Measurements from ENCODE around the gene M1AP.

The M1AP gene

GRCh38 chr2:74548900-74549826 lies 99.0 kb downstream of the M1AP start:
- in situ Hi-C loops (cut with MboI; ENCODE audit: low sequenced_read_pairs, unreplicated experiment) = no loop called here
- TF ChIP-seq, protein P1, sequence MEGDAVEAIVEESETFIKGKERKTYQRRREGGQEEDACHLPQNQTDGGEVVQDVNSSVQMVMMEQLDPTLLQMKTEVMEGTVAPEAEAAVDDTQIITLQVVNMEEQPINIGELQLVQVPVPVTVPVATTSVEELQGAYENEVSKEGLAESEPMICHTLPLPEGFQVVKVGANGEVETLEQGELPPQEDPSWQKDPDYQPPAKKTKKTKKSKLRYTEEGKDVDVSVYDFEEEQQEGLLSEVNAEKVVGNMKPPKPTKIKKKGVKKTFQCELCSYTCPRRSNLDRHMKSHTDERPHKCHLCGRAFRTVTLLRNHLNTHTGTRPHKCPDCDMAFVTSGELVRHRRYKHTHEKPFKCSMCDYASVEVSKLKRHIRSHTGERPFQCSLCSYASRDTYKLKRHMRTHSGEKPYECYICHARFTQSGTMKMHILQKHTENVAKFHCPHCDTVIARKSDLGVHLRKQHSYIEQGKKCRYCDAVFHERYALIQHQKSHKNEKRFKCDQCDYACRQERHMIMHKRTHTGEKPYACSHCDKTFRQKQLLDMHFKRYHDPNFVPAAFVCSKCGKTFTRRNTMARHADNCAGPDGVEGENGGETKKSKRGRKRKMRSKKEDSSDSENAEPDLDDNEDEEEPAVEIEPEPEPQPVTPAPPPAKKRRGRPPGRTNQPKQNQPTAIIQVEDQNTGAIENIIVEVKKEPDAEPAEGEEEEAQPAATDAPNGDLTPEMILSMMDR (IDR thresholded peaks at IDR 0.05; ENCODE audit: borderline replicate concordance, control extremely low read depth, extremely low read depth, insufficient read depth, missing control alignments) = no peak
- DNase-seq (ENCODE audit: low spot score) = peak; percentile 88

GRCh38 chr2:74548285-74548899 lies 99.7 kb downstream of the M1AP start:
- in situ Hi-C loops (cut with MboI; ENCODE audit: low sequenced_read_pairs, unreplicated experiment) = no loop called here
- no peak for DNase-seq (ENCODE audit: low spot score)
- TF ChIP-seq, protein P1 (IDR thresholded peaks at IDR 0.05; ENCODE audit: borderline replicate concordance, control extremely low read depth, extremely low read depth, insufficient read depth, missing control alignments) = no peak

- TF ChIP-seq, protein P1 (IDR thresholded peaks at IDR 0.05; ENCODE audit: borderline replicate concordance, control extremely low read depth, extremely low read depth, insufficient read depth, missing control alignments) = no peak
- in situ Hi-C loops (cut with MboI; ENCODE audit: low sequenced_read_pairs, unreplicated experiment) = no loop called here
- no peak for DNase-seq (ENCODE audit: low spot score)
Measured at GRCh38 chr2:74546004-74546403, 102.1 kb downstream of the M1AP start.

- in situ Hi-C loops (cut with MboI; ENCODE audit: low sequenced_read_pairs, unreplicated experiment) = no loop called here
- TF ChIP-seq, protein P1 (IDR thresholded peaks at IDR 0.05; ENCODE audit: borderline replicate concordance, control extremely low read depth, extremely low read depth, insufficient read depth, missing control alignments) = peak; percentile 23
- no peak for DNase-seq (ENCODE audit: low spot score)
Measured at GRCh38 chr2:74544634-74545033, 103.5 kb downstream of the M1AP start.

DNA sequence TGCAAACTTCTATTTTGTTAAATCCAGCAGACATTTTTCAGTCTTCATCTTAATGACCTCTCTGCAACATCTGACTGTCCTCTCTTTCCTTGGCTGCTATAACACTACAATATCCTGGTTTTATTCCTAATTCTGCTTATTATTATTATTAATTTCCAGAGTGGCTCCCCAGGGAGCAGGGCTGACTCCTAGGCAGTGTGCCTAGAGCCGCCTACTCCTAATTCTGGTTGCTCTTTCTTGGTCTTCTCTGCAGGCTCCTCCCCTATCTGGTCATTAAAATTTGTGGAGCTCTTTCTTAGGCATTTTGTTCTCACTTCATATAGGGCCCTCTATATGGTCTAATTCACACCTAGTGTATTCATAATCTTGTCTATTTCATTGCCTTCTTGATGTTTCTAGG lies 105.2 kb downstream of the M1AP start:
- in situ Hi-C loops (cut with MboI; ENCODE audit: low sequenced_read_pairs, unreplicated experiment) = no loop called here
- TF ChIP-seq, protein P1 (IDR thresholded peaks at IDR 0.05; ENCODE audit: borderline replicate concordance, control extremely low read depth, extremely low read depth, insufficient read depth, missing control alignments) = no peak
- DNase-seq (ENCODE audit: low spot score) = no peak

DNA sequence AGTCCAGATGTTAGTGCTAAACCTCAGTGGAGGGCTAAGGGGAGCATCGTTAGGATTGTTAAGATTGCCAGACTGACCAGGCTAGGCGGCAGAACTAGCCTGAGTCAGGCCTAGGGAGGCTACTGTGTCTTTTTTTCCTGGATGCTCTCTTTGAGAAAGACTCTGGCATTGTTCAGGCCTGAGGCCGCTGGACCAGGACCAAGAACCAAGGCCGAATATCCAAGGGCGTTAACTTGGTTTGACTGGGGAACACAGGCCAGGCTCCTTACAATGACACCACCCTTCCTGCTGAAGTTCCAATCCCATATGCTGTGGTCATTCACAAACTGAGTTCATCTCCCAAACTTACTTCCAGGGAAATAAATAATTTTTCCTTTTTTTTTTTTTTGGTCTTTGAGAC lies 107.8 kb downstream of the M1AP start:
- in situ Hi-C loops (cut with MboI; ENCODE audit: low sequenced_read_pairs, unreplicated experiment) = no loop called here
- DNase-seq (ENCODE audit: low spot score) = no peak
- TF ChIP-seq, protein P1 (IDR thresholded peaks at IDR 0.05; ENCODE audit: borderline replicate concordance, control extremely low read depth, extremely low read depth, insufficient read depth, missing control alignments) = no peak
